IMR-90 (cell line): Measurements from ENCODE around the gene NR1I2. TPM values are rescaled to one million over a fixed set of nuclear protein-coding genes. Genes with fewer than 3 reads are reported as not detected.

Experiments
- ATAC-seq: fragments of 200-7000 bp; cut with Tn5 transposase; 2 replicates; pipeline ENCODE4 v1.9.1; 2020; ENCODE audit warnings: low read depth, mild to moderate bottlenecking, moderate library complexity
- BruUV-seq: library from RNA; stranded (reverse); fragments of 400-500 nt; replicated peaks from 2 replicates; lab custom pipeline; 2021; lab: Mats Ljungman, UMichigan
- CTCF ChIA-PET: fragments of 300-600 bp; formaldehyde crosslinking; extraction: SDS; loops from one replicate; lab custom pipeline; 2021; ENCODE audit warnings: antibody characterized with exemption; lab: Yijun Ruan, JAX
- POLR2A ChIA-PET: fragments of 300-600 bp; sonication (Branson Sonifier 250); formaldehyde crosslinking; loops from one replicate; lab custom pipeline; 2022; ENCODE audit warnings: antibody characterized with exemption; ENCODE audit not compliant: unreplicated experiment; lab: Charles Lee
- DNase-seq: peaks from one replicate; pipeline ENCODE4 v3.0.0; 2013
- H2AFZ ChIP-seq: replicated peaks from 2 replicates; pipeline ENCODE3; 2013; ENCODE audit warnings: low read length, mild to moderate bottlenecking; ENCODE audit not compliant: poor library complexity
- H2AK5ac ChIP-seq: 2 replicates; pipeline ENCODE4 v1.6.1; 2013; ENCODE audit warnings: low read depth, low read length, inconsistent platforms
- H2AK9ac ChIP-seq: replicated peaks from 2 replicates; pipeline ENCODE3; 2013; ENCODE audit warnings: mild to moderate bottlenecking, low read depth, low read length, moderate library complexity; ENCODE audit not compliant: poor library complexity
- H2BK120ac ChIP-seq: 2 replicates; pipeline ENCODE4 v1.6.1; 2013; ENCODE audit warnings: low read depth, low read length, inconsistent platforms
- H2BK15ac ChIP-seq: 3 replicates; pipeline ENCODE4 v1.6.1; 2013; ENCODE audit warnings: low read depth, low read length, inconsistent platforms
- H2BK20ac ChIP-seq: 2 replicates; pipeline ENCODE4 v1.6.1; 2013; ENCODE audit warnings: low read depth, mild to moderate bottlenecking, inconsistent platforms, low read length, moderate library complexity
- H2BK5ac ChIP-seq: 2 replicates; pipeline ENCODE4 v1.6.1; 2013; ENCODE audit warnings: mild to moderate bottlenecking, low read depth, low read length, inconsistent platforms; ENCODE audit not compliant: poor library complexity, severe bottlenecking
- H3K14ac ChIP-seq: replicated peaks from 2 replicates; pipeline ENCODE4 v1.6.1; 2013; ENCODE audit warnings: low read depth, low read length, inconsistent platforms
- H3K18ac ChIP-seq: 2 replicates; pipeline ENCODE4 v1.6.1; 2013; ENCODE audit warnings: low read depth, low read length, control low read depth
- H3K23ac ChIP-seq: 2 replicates; pipeline ENCODE4 v1.6.1; 2013; ENCODE audit warnings: low read depth, low read length, inconsistent platforms
- H3K27ac ChIP-seq: 2 replicates; pipeline ENCODE4 v1.5.1; 2013; ENCODE audit warnings: mild to moderate bottlenecking, control low read depth, low read length; ENCODE audit not compliant: insufficient read depth
- H3K27me3 ChIP-seq: 2 replicates; pipeline ENCODE4 v1.6.1; 2013; ENCODE audit warnings: low read length; ENCODE audit not compliant: control insufficient read depth, insufficient read depth
- H3K36me3 ChIP-seq: 2 replicates; pipeline ENCODE4 v1.6.1; 2013; ENCODE audit warnings: low read length, mixed read lengths; ENCODE audit not compliant: control insufficient read depth, insufficient read depth
- H3K4ac ChIP-seq: 2 replicates; pipeline ENCODE4 v1.6.1; 2013; ENCODE audit warnings: low read depth, low read length, inconsistent platforms
- H3K4me1 ChIP-seq: 2 replicates; pipeline ENCODE4 v1.6.1; 2013; ENCODE audit warnings: low read length, mixed read lengths; ENCODE audit not compliant: control insufficient read depth, insufficient read depth
- H3K4me2 ChIP-seq: 2 replicates; pipeline ENCODE4 v1.6.1; 2013; ENCODE audit warnings: low read depth, mild to moderate bottlenecking, control low read depth, low read length, moderate library complexity
- H3K4me3 ChIP-seq: 2 replicates; pipeline ENCODE4 v1.5.1; 2013; ENCODE audit warnings: low read depth, mild to moderate bottlenecking, control low read depth, low read length, moderate library complexity; ENCODE audit not compliant: insufficient read depth
- H3K56ac ChIP-seq: 2 replicates; pipeline ENCODE4 v1.6.1; 2013; ENCODE audit warnings: low read length, inconsistent platforms; ENCODE audit not compliant: insufficient read depth; ENCODE audit errors: extremely low read depth
- H3K79me1 ChIP-seq, 2 experiments: 2 replicates each; pipeline ENCODE4 v1.6.1; 2013; ENCODE audit warnings: low read length in 2 of 2, inconsistent platforms in 1 of 2, low read depth in 1 of 2
- H3K9ac ChIP-seq: 2 replicates; pipeline ENCODE4 v1.6.1; 2013; ENCODE audit warnings: low read depth, low read length, control low read depth
- H3K9me1 ChIP-seq: 2 replicates; pipeline ENCODE4 v1.6.1; 2013; ENCODE audit warnings: low read length, inconsistent platforms; ENCODE audit not compliant: insufficient read depth
- H3K9me3 ChIP-seq: 2 replicates; pipeline ENCODE4 v1.6.1; 2013; ENCODE audit warnings: low read length; ENCODE audit not compliant: control insufficient read depth, insufficient read depth
- H4K20me1 ChIP-seq: 2 replicates; pipeline ENCODE4 v1.6.1; 2013; ENCODE audit warnings: low read length, inconsistent platforms; ENCODE audit not compliant: insufficient read depth
- H4K5ac ChIP-seq: 2 replicates; pipeline ENCODE4 v1.6.1; 2013; ENCODE audit warnings: mild to moderate bottlenecking, low read depth, low read length, control low read depth
- H4K8ac ChIP-seq, 2 experiments: 2 replicates each; pipeline ENCODE4 v1.6.1; 2013; ENCODE audit warnings: low read depth in 2 of 2, low read length in 2 of 2, control low read depth in 1 of 2, inconsistent platforms in 1 of 2
- H4K91ac ChIP-seq: 2 replicates; pipeline ENCODE4 v1.6.1; 2013; ENCODE audit warnings: low read depth, low read length, inconsistent platforms; ENCODE audit not compliant: insufficient read depth
- BHLHE40 ChIP-seq: fragments of 150-350 bp; IDR thresholded peaks from 2 replicates; pipeline ENCODE4 v1.6.1; 2016; ENCODE audit warnings: mild to moderate bottlenecking, low read depth, low read length
- CEBPB ChIP-seq: IDR thresholded peaks from 2 replicates; pipeline ENCODE4 v1.6.1; 2012; ENCODE audit warnings: low read depth, low read length, improper control_type of control experiment
- CHD1 ChIP-seq: IDR thresholded peaks from 2 replicates; pipeline ENCODE4 v1.6.1; 2012; ENCODE audit warnings: low read depth, low read length, improper control_type of control experiment
- ELK1 ChIP-seq: fragments of 150-350 bp; IDR thresholded peaks from 2 replicates; pipeline ENCODE4 v1.6.1; 2016; ENCODE audit warnings: low read depth, mild to moderate bottlenecking, low read length, moderate library complexity, borderline replicate concordance
- FOS ChIP-seq: fragments of 150-350 bp; IDR thresholded peaks from 2 replicates; pipeline ENCODE4 v1.6.1; 2016; ENCODE audit warnings: low read depth, low read length
- MXI1 ChIP-seq: IDR thresholded peaks from 2 replicates; pipeline ENCODE4 v1.6.1; 2012; ENCODE audit warnings: low read depth, mild to moderate bottlenecking, low read length, moderate library complexity, borderline replicate concordance
- NFE2L2 ChIP-seq: fragments of 150-350 bp; IDR thresholded peaks from 2 replicates; pipeline ENCODE4 v1.6.1; 2016; ENCODE audit warnings: low read depth, mild to moderate bottlenecking, low read length
- RCOR1 ChIP-seq: IDR thresholded peaks from 2 replicates; pipeline ENCODE4 v1.6.1; 2012; ENCODE audit warnings: mild to moderate bottlenecking, low read length, improper control_type of control experiment; ENCODE audit not compliant: insufficient replicate concordance
- SMC3 ChIP-seq: fragments of 150-350 bp; IDR thresholded peaks from 2 replicates; pipeline ENCODE4 v1.6.1; 2016; ENCODE audit warnings: low read depth, mild to moderate bottlenecking, antibody characterized with exemption, low read length, moderate library complexity
- USF2 ChIP-seq: fragments of 150-350 bp; IDR thresholded peaks from 2 replicates; pipeline ENCODE4 v1.6.1; 2017; ENCODE audit warnings: mild to moderate bottlenecking, antibody characterized with exemption, low read length, low read depth
- WGBS, 2 experiments: methylation state at CpG; one replicate each; pipeline versions ENCODE4 v1.1.5 to v1.1.7; 2013; ENCODE audit warnings: missing lambda C conversion rate in 2 of 2; ENCODE audit not compliant: insufficient read length in 1 of 2; ENCODE audit errors: extremely low coverage in 2 of 2; 5-methylcytosine and 5-hydroxymethylcytosine counted together
- dilution Hi-C: fragments of 300-500 bp; cut with HindIII; formaldehyde crosslinking; loops from one replicate; pipeline ENCODE4 v1.14.3; 2018; ENCODE audit warnings: low sequenced_read_pairs; ENCODE audit not compliant: unreplicated experiment
- in situ Hi-C: fragments of 300-500 bp; cut with MboI; formaldehyde crosslinking; loops from 3 replicates; pipeline ENCODE4 v1.14.3; 2019; ENCODE audit warnings: low sequenced_read_pairs, inconsistent platforms, mixed read lengths
- intact Hi-C: fragments of 100-400 bp; cut with micrococcal nuclease; formaldehyde crosslinking; loops from 2 replicates; pipeline ENCODE4 v1.10.0; 2022
- polyA plus RNA-seq, 3 experiments: library from polyadenylated mRNA; depleted of rRNA; stranded (reverse); fragments of >200 nt; gene quantifications; 2 replicates each; pipeline ENCODE4 v1.2.3, GENCODE V29; 2012; ENCODE audit warnings: low replicate concordance in 1 of 3
- total RNA-seq: library from RNA; depleted of rRNA; stranded (reverse); fragments of >200 nt; gene quantifications from 2 replicates; pipeline ENCODE4 v1.2.3, GENCODE V29; 2012

The NR1I2 gene
- total and polyA plus RNA-seq, 2 of the 4 experiments (the other 2 are of a cell fraction), result not detected

GRCh38 chr3:119748991-119749390, 32.9 kb upstream of the NR1I2 start:
- no peak overlapping the region for H2BK120ac ChIP-seq
- H3K4me1 ChIP-seq, result no peaks in the 10 kb centered on the region
- ChIA-PET POLR2A (no interaction called here), CTCF (no interaction called here)
- H3K4ac ChIP-seq, result no peak overlapping the region
- H2AFZ ChIP-seq, result no peak overlapping the region
- no peak overlapping the region for H2BK5ac ChIP-seq
- H3K9me1 ChIP-seq, result no peaks in the 10 kb centered on the region
- H4K8ac ChIP-seq, result no peak overlapping the region
- H3K36me3 ChIP-seq, result no peaks in the 10 kb centered on the region
- in situ Hi-C loops, result no loop called here
- H2BK20ac ChIP-seq, result no peak overlapping the region
- H2BK15ac ChIP-seq, result no peak overlapping the region
- no peak overlapping the region for H3K4me2 ChIP-seq
- TF ChIP-seq BHLHE40, result no peak
- no peak for TF ChIP-seq CHD1
- no peak for TF ChIP-seq CEBPB
- TF ChIP-seq ELK1, result no peak
- TF ChIP-seq MXI1, result no peak
- TF ChIP-seq FOS, result no peak
- no peak for TF ChIP-seq SMC3
- no peak for TF ChIP-seq NFE2L2
- TF ChIP-seq USF2, result no peak
- TF ChIP-seq RCOR1, result no peak
- no peaks in the 10 kb centered on the region for H4K20me1 ChIP-seq
- H3K9ac ChIP-seq, result no peak overlapping the region
- H3K56ac ChIP-seq, result no peak overlapping the region
- H3K14ac ChIP-seq, result no peak overlapping the region
- H3K79me1 ChIP-seq, result no peaks in the 10 kb centered on the region
- dilution Hi-C loops, result no loop called here
- no peak overlapping the region for H4K5ac ChIP-seq
- no peak overlapping the region for H3K23ac ChIP-seq
- H2AK5ac ChIP-seq, result no peak overlapping the region
- intact Hi-C loops, result no loop called here
- WGBS, 2 experiments, result no CpG with 5 or more reads among the region's 1 CpG
- ATAC-seq (no peak), DNase-seq (no peak)
- H3K9me3 ChIP-seq, result no peaks in the 10 kb centered on the region
- peaks cover 6% of the 10 kb centered on the region; the same call in 1 of the 2 replicates for H3K27me3 ChIP-seq
- H3K27ac ChIP-seq, result no peak overlapping the region
- H3K4me3 ChIP-seq, result no peak overlapping the region
- no peak overlapping the region for H4K91ac ChIP-seq
- no TSS peak for BruUV-seq
- H3K18ac ChIP-seq, result no peak overlapping the region
- no peak overlapping the region for H2AK9ac ChIP-seq
